GM23338 (cell line): ENCODE results near the gene EGLN3. TPM values are rescaled to one million over a fixed set of nuclear protein-coding genes. Genes with fewer than 3 reads are reported as not detected.

Source experiments
- ATAC-seq: fragments of 200-7000 bp; cut with Tn5 transposase; 3 replicates; pipeline ENCODE4 v1.9.1; 2020
- DNase-seq: peaks from one replicate; pipeline ENCODE4 v3.0.0-alpha.2; 2015; ENCODE audit warnings: low spot score
- H2AFZ ChIP-seq: fragments of 200-600 bp; sonication (generic); 2 replicates; pipeline ENCODE4 v1.8.0; 2016; ENCODE audit warnings: antibody characterized with exemption, mild to moderate bottlenecking, moderate library complexity
- H3F3A ChIP-seq: fragments of 200-600 bp; sonication (generic); replicated peaks from 2 replicates; pipeline ENCODE4 v1.8.0; 2017; ENCODE audit warnings: antibody characterized with exemption, mixed run types, low read depth
- H3K27ac ChIP-seq: fragments of 200-600 bp; sonication (generic); 2 replicates; pipeline ENCODE4 v1.6.1; 2016; ENCODE audit warnings: low read depth
- H3K27me3 ChIP-seq: fragments of 200-600 bp; sonication (generic); 2 replicates; pipeline ENCODE4 v1.8.0; 2016; ENCODE audit warnings: mild to moderate bottlenecking, mixed run types, moderate library complexity; ENCODE audit not compliant: insufficient read depth
- H3K36me3 ChIP-seq: fragments of 200-600 bp; sonication (generic); 2 replicates; pipeline ENCODE4 v1.8.0; 2016; ENCODE audit warnings: mild to moderate bottlenecking; ENCODE audit not compliant: insufficient read depth
- H3K4me1 ChIP-seq: fragments of 200-600 bp; sonication (generic); 2 replicates; pipeline ENCODE4 v1.8.0; 2016; ENCODE audit warnings: mild to moderate bottlenecking, moderate library complexity; ENCODE audit not compliant: insufficient read depth
- H3K4me2 ChIP-seq: fragments of 200-600 bp; sonication (generic); 2 replicates; pipeline ENCODE4 v1.7.1; 2017; ENCODE audit warnings: mixed run types
- H3K4me3 ChIP-seq: fragments of 200-600 bp; sonication (generic); 2 replicates; pipeline ENCODE4 v1.6.1; 2016; ENCODE audit warnings: mixed run types
- H3K79me2 ChIP-seq: fragments of 200-600 bp; sonication (generic); replicated peaks from 2 replicates; pipeline ENCODE4 v1.8.0; 2017; ENCODE audit warnings: mild to moderate bottlenecking; ENCODE audit not compliant: insufficient read depth
- H3K9me2 ChIP-seq: fragments of 200-600 bp; sonication (generic); 2 replicates; pipeline ENCODE4 v1.8.0; 2017; ENCODE audit not compliant: insufficient read depth
- H4K20me1 ChIP-seq: fragments of 200-600 bp; sonication (generic); replicated peaks from 2 replicates; pipeline ENCODE4 v1.8.0; 2017; ENCODE audit warnings: mild to moderate bottlenecking; ENCODE audit not compliant: insufficient read depth
- H3K27ac Mint-ChIP-seq: 2 replicates; pipeline ENCODE4 v1.8.0; 2020; ENCODE audit warnings: inconsistent platforms, mild to moderate bottlenecking, moderate library complexity, mixed read lengths
- H3K27me3 Mint-ChIP-seq: 3 replicates; pipeline ENCODE4 v1.8.0; 2022; ENCODE audit warnings: low read depth, mild to moderate bottlenecking, moderate library complexity, mixed read lengths, inconsistent platforms; ENCODE audit not compliant: insufficient read depth, poor library complexity
- H3K36me3 Mint-ChIP-seq: 3 replicates; pipeline ENCODE4 v1.8.0; 2021; ENCODE audit warnings: low read depth, mild to moderate bottlenecking, inconsistent platforms, moderate library complexity, mixed read lengths
- H3K4me1 Mint-ChIP-seq: 3 replicates; pipeline ENCODE4 v1.8.0; 2020; ENCODE audit warnings: mild to moderate bottlenecking, inconsistent platforms, mixed read lengths
- H3K4me3 Mint-ChIP-seq: 3 replicates; pipeline ENCODE4 v1.8.0; 2021; ENCODE audit warnings: moderate library complexity, mild to moderate bottlenecking, inconsistent platforms, mixed read lengths
- H3K9me3 Mint-ChIP-seq: 3 replicates; pipeline ENCODE4 v1.8.0; 2020; ENCODE audit warnings: moderate library complexity, mild to moderate bottlenecking, inconsistent platforms, mixed read lengths
- EZH2phosphoT487 ChIP-seq: fragments of 200-600 bp; sonication (generic); IDR thresholded peaks from one replicate; pipeline ENCODE4 v1.8.1; 2018; ENCODE audit warnings: antibody characterized with exemption; ENCODE audit not compliant: unreplicated experiment
- JUNB ChIP-seq: IDR thresholded peaks from one replicate; pipeline ENCODE4 v1.6.1; 2016; ENCODE audit warnings: antibody characterized with exemption; ENCODE audit not compliant: unreplicated experiment
- POLR2AphosphoS5 ChIP-seq: IDR thresholded peaks from 2 replicates; pipeline ENCODE4 v1.6.1; 2016; ENCODE audit warnings: antibody characterized with exemption, low read depth
- REST ChIP-seq: IDR thresholded peaks from one replicate; pipeline ENCODE4 v1.6.1; 2018; ENCODE audit warnings: antibody characterized with exemption; ENCODE audit not compliant: unreplicated experiment
- STAT1 ChIP-seq: IDR thresholded peaks from one replicate; pipeline ENCODE4 v1.6.1; 2016; ENCODE audit warnings: antibody characterized with exemption; ENCODE audit not compliant: unreplicated experiment
- ZNF114 ChIP-seq: fragments of 250-450 bp; sonication (Bioruptor Pico); IDR thresholded peaks from 2 replicates; pipeline ENCODE4 v1.5.0; 2020; ENCODE audit warnings: mild to moderate bottlenecking, moderate library complexity
- ZNF331 ChIP-seq: fragments of 250-450 bp; sonication (Bioruptor Pico); IDR thresholded peaks from 2 replicates; pipeline ENCODE4 v1.5.0; 2020; ENCODE audit warnings: low read depth, mild to moderate bottlenecking, moderate library complexity
- ZNF462 ChIP-seq: fragments of 250-450 bp; sonication (Bioruptor Pico); IDR thresholded peaks from 2 replicates; pipeline ENCODE4 v1.5.0; 2020; ENCODE audit warnings: mild to moderate bottlenecking, moderate library complexity
- polyA plus RNA-seq: library from polyadenylated mRNA; unstranded; fragments of >200 nt; fragmentation: Nextera tagmentation; extraction: Ambion mirVana; gene quantifications from 2 replicates; pipeline ENCODE4 v1.2.1, GENCODE V29; 2016
- total RNA-seq: library from RNA; depleted of rRNA; stranded (reverse); fragments of >200 nt; shearing (Covaris generic); gene quantifications from 2 replicates; pipeline ENCODE4 v1.2.3, GENCODE V29; 2014

Gene EGLN3
- total and polyA plus RNA-seq, 2 experiments from 2014 or later, result 26.8 to 42.9 TPM

GRCh38 chr14:33911046-33911445, 39.8 kb downstream of the EGLN3 start:
- H2AFZ ChIP-seq, result no peak overlapping the region
- H3K79me2 ChIP-seq, result no peaks in the 10 kb centered on the region
- no peak overlapping the region for H3K4me2 ChIP-seq
- H3K27me3 ChIP-seq, result no peaks in the 10 kb centered on the region
- H3K4me3 Mint-ChIP-seq, result no peak overlapping the region
- ATAC-seq, result no peak
- no peaks in the 10 kb centered on the region for H3K9me2 ChIP-seq
- H3F3A ChIP-seq, result no peaks in the 10 kb centered on the region
- H3K27me3 Mint-ChIP-seq, result no peaks in the 10 kb centered on the region
- H3K9me3 Mint-ChIP-seq, result no peaks in the 10 kb centered on the region
- no peaks in the 10 kb centered on the region for H4K20me1 ChIP-seq
- no peaks in the 10 kb centered on the region for H3K36me3 ChIP-seq
- no peak overlapping the region for H3K4me3 ChIP-seq
- no peak for DNase-seq
- no peaks in the 10 kb centered on the region for H3K36me3 Mint-ChIP-seq
- TF ChIP-seq POLR2AphosphoS5, result no peak
- TF ChIP-seq EZH2phosphoT487, result no peak
- no peak for TF ChIP-seq ZNF462
- TF ChIP-seq STAT1, result no peak
- H3K27ac ChIP-seq, result no peak overlapping the region
- no peaks in the 10 kb centered on the region for H3K4me1 ChIP-seq
- H3K4me1 Mint-ChIP-seq, result peaks cover 5% of the 10 kb centered on the region; the same call in 2 of the 3 replicates
- no peak overlapping the region for H3K27ac Mint-ChIP-seq

- H3K27me3 Mint-ChIP-seq, result no peaks in the 10 kb centered on the region
- no peak overlapping the region for H3K4me3 Mint-ChIP-seq
- H3F3A ChIP-seq, result no peaks in the 10 kb centered on the region
- TF ChIP-seq ZNF114 (CRISPR knock-in tag) (no peak), POLR2AphosphoS5 (no peak), ZNF331 (no peak), EZH2phosphoT487 (no peak), JUNB (no peak), REST (no peak)
Measured at GRCh38 chr14:33910435-33910834, 40.4 kb downstream of the EGLN3 start.

More at GRCh38 chr14:33910435-33910834, 40.4 kb downstream of the EGLN3 start:
- H3K4me3 ChIP-seq, result no peak overlapping the region
- no peaks in the 10 kb centered on the region for H3K4me1 ChIP-seq
- H3K9me3 Mint-ChIP-seq, result no peaks in the 10 kb centered on the region
- H3K4me1 Mint-ChIP-seq, result peaks cover 5% of the 10 kb centered on the region; the same call in 2 of the 3 replicates
- H3K4me2 ChIP-seq, result no peak overlapping the region
- DNase-seq (no peak), ATAC-seq (no peak)
- no peaks in the 10 kb centered on the region for H4K20me1 ChIP-seq
- H3K27ac Mint-ChIP-seq, result 0 out of 2 replicates have a peak overlapping the region, but pooled peaks have one; percentile 36
- H3K36me3 ChIP-seq, result no peaks in the 10 kb centered on the region
- H3K27me3 ChIP-seq, result no peaks in the 10 kb centered on the region
- no peak overlapping the region for H2AFZ ChIP-seq
- H3K9me2 ChIP-seq, result no peaks in the 10 kb centered on the region
- H3K27ac ChIP-seq, result no peak overlapping the region
- no peaks in the 10 kb centered on the region for H3K36me3 Mint-ChIP-seq
- no peaks in the 10 kb centered on the region for H3K79me2 ChIP-seq
